Measurements from ENCODE around the gene MPI.

The MPI gene, protein sequence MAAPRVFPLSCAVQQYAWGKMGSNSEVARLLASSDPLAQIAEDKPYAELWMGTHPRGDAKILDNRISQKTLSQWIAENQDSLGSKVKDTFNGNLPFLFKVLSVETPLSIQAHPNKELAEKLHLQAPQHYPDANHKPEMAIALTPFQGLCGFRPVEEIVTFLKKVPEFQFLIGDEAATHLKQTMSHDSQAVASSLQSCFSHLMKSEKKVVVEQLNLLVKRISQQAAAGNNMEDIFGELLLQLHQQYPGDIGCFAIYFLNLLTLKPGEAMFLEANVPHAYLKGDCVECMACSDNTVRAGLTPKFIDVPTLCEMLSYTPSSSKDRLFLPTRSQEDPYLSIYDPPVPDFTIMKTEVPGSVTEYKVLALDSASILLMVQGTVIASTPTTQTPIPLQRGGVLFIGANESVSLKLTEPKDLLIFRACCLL

DNA sequence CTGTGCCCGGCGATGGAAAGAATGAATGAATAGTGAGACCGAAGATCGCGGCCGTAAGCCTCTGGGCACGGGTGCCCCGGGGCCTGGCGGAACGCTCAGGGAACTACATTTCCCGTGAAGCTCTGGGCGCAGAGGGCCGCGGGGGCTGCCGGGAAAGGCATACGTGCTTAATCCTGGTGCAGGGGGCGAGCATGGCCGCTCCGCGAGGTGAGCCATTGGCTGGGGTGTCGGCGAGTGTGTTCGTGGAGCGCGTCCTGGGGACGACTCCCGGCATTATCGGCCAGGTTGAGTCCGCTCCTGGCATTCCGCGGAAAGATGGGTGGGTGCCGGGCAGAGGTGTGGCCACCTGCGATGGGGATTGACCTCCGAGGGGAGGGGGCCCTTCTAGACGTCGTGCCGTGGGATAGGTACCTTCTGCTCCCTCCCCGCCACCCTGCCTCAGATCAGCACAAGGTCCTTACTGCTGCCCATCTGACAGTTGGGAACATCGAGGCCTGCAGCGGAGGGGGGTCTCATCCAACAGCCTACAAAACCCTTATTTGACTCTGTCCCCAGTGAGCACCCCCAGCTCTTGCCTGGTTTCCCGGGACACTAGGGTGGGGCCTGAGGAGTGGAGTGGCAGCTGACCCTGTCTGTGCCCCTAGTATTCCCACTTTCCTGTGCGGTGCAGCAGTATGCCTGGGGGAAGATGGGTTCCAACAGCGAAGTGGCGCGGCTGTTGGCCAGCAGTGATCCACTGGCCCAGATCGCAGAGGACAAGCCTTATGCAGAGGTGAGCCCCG, at the start of gene MPI:
TSS of gene MPI (plus strand) at position 160 of the 782 bp plus-strand sequence. CDS start at position 192, 32 bp downstream.
- TF ChIP-seq POLR2A (IDR thresholded peaks at IDR 0.05; ENCODE audit: extremely low read depth, insufficient read length) (peak; percentile 96), MAX (IDR thresholded peaks at IDR 0.05; ENCODE audit: low read depth, low read length) (peak; percentile 91), CTCF (IDR thresholded peaks at IDR 0.05; ENCODE audit: low read depth, low read length) (no peak), MYC (IDR thresholded peaks at IDR 0.05; ENCODE audit: low read depth, low read length) (peak; percentile 97)
- peak within 1 kb of the TSS; percentile 95 for H3K4me3 ChIP-seq (ENCODE audit: low read depth, low read length)
- DNase-seq (ENCODE audit: low read depth): peak; percentile 89

DNA sequence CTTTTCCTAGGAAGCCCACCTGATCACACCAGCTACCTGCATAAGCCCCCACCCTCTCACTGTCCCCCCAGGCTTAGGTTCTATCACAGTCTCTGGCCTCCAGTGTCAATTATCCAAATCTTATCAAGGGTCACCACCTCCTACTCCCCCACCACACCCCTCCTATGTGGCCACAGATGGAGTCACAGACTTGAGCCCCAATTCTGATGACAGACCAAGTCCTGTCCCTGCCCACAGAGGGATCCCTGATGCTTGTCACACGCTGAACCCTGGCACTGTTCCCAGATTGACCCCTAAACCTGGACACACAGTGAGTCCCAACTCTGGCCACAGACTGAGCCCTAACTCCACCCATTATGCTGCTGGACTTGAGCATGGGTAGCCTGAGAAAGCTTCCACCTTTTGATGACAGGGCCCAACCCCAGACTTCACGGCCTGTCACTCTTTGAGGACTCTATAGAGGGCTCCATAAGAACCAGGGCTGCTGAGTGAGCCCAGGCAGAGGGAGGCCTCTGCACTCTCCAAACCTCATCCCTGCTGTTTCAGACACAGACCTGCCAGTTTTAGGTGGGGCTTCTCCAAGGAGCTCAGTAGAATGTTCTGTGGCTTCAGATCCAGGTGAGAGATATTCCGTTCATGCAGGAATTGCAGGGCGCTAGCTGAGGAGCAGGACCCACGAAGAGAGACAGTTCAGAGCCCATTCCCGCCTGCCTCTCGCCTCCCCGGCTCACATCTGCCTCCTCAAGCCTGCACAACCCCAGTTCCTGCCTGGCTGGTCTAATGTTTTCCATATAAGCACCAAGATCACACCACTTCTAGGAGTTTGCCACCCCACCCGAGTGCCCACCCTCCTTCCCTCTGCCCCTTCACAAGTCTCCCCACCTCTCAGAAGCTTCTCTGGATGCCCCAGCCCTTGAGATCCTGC, 48.7 kb upstream of the MPI start:
- TF ChIP-seq POLR2A (IDR thresholded peaks at IDR 0.05; ENCODE audit: extremely low read depth, insufficient read length): no peak
- TF ChIP-seq CTCF (IDR thresholded peaks at IDR 0.05; ENCODE audit: low read depth, low read length): no peak
- no peak for TF ChIP-seq MAX (IDR thresholded peaks at IDR 0.05; ENCODE audit: low read depth, low read length)
- no peak for TF ChIP-seq MYC (IDR thresholded peaks at IDR 0.05; ENCODE audit: low read depth, low read length)
- DNase-seq (ENCODE audit: low read depth): no peak
- no peak overlapping the region for H3K4me3 ChIP-seq (ENCODE audit: low read depth, low read length)

GRCh38 chr15:74841891-74842373, 47.9 kb upstream of the MPI start:
- TF ChIP-seq CTCF (IDR thresholded peaks at IDR 0.05; ENCODE audit: low read depth, low read length): no peak
- TF ChIP-seq MYC (IDR thresholded peaks at IDR 0.05; ENCODE audit: low read depth, low read length): no peak
- TF ChIP-seq MAX (IDR thresholded peaks at IDR 0.05; ENCODE audit: low read depth, low read length): no peak
- TF ChIP-seq POLR2A (IDR thresholded peaks at IDR 0.05; ENCODE audit: extremely low read depth, insufficient read length): no peak
- peak overlapping the region; percentile 81 for H3K4me3 ChIP-seq (ENCODE audit: low read depth, low read length)
- no peak for DNase-seq (ENCODE audit: low read depth)

- H3K4me3 ChIP-seq (ENCODE audit: low read depth, low read length): peak within 1 kb of the TSS; percentile 81
- TF ChIP-seq MAX (IDR thresholded peaks at IDR 0.05; ENCODE audit: low read depth, low read length) (peak; percentile 97), CTCF (IDR thresholded peaks at IDR 0.05; ENCODE audit: low read depth, low read length) (peak; percentile 25), MYC (IDR thresholded peaks at IDR 0.05; ENCODE audit: low read depth, low read length) (peak; percentile 98), POLR2A (IDR thresholded peaks at IDR 0.05; ENCODE audit: extremely low read depth, insufficient read length) (peak; percentile 83)
- DNase-seq (ENCODE audit: low read depth): peak; percentile 96
Measured at GRCh38 chr15:74842581-74843444, 47.0 kb upstream of the MPI start, which contains the start of gene ULK3. ULK3 (minus strand) TSS chr15:74843156; CDS start chr15:74843105, 51 bp downstream.

Data from NB4 (cell line).